ENCODE results near the gene BIRC2.

- TF ChIP-seq CHD1 (IDR thresholded peaks at IDR 0.05; ENCODE audit: low read depth, low read length) (no peak), CTCF (conservative IDR thresholded peaks at IDR 0.05; ENCODE audit: low read depth, low read length) (no peak), RAD21 (IDR thresholded peaks at IDR 0.05; ENCODE audit: low read length) (no peak), CEBPB (IDR thresholded peaks at IDR 0.05; ENCODE audit: low read depth, low read length) (no peak), SMC3 (IDR thresholded peaks at IDR 0.05; ENCODE audit: low read depth, low read length) (no peak), POLR2A (IDR thresholded peaks at IDR 0.05; ENCODE audit: low read depth, low read length) (no peak)
Measured at GRCh38 chr11:102389253-102389652, 42.2 kb downstream of the BIRC2 start.
